A549 (cell line): ENCODE data around the gene GTF3C5. TPM values are rescaled to one million over a fixed set of nuclear protein-coding genes. Genes with fewer than 3 reads are reported as not detected.
A peak's percentile ranks its signal among the peaks of the same experiment; 100 is the strongest.

Source experiments
- ATAC-seq, 2 experiments: fragments of 200-7000 bp in 1 of 2; fragments of >200 bp in 1 of 2; cut with Nextera tagmentation in 1 of 2; cut with Tn5 transposase in 1 of 2; 3 replicates each; pipeline versions ENCODE4 v1.8.0 to v1.9.1; 2018 to 2020; ENCODE audit warnings: mild to moderate bottlenecking in 1 of 2, moderate library complexity in 1 of 2
- CTCF ChIA-PET: fragments of 300-600 bp; sonication (Branson Sonifier 250); formaldehyde crosslinking; extraction: SDS; loops from one replicate; lab custom pipeline; 2021; ENCODE audit warnings: antibody characterized with exemption, inconsistent platforms; lab: Yijun Ruan, JAX
- POLR2A ChIA-PET: fragments of 350-600 bp; formaldehyde crosslinking; extraction: SDS; loops from one replicate; lab custom pipeline; 2021; ENCODE audit warnings: antibody characterized with exemption, inconsistent platforms; lab: Yijun Ruan, JAX
- DNase-seq, 2 experiments: peaks; one replicate each; pipeline versions ENCODE4 v3.0.0 to v3.0.0-alpha.2; 2011 to 2016; ENCODE audit warnings: low read depth in 1 of 2, low spot score in 1 of 2
- FAIRE-seq: peaks from 2 replicates; lab custom pipeline; 2011; peaks lifted over from hg19 to GRCh38; lab: Jason Lieb, UNC
- H3K27ac ChIP-seq, 2 experiments: fragments of >200 bp; sonication (Bioruptor Twin); formaldehyde crosslinking; 3 replicates each; pipeline ENCODE4 v1.5.1; 2016 to 2017
- H3K4me1 ChIP-seq: fragments of >200 bp; sonication (Bioruptor Twin); formaldehyde crosslinking; 3 replicates; pipeline ENCODE4 v1.6.1; 2016
- H3K4me2 ChIP-seq: fragments of >200 bp; sonication (Bioruptor Twin); formaldehyde crosslinking; 3 replicates; pipeline ENCODE4 v1.6.1; 2016
- H3K4me3 ChIP-seq: fragments of >200 bp; sonication (Bioruptor Twin); formaldehyde crosslinking; 3 replicates; pipeline ENCODE4 v1.5.1; 2016
- H3K9me3 ChIP-seq: fragments of >200 bp; sonication (Bioruptor Twin); formaldehyde crosslinking; 3 replicates; pipeline ENCODE4 v1.6.1; 2016
- ATOH8 ChIP-seq: fragments of 250-450 bp; sonication (Bioruptor Pico); IDR thresholded peaks from 2 replicates; pipeline ENCODE4 v1.5.0; 2020; ENCODE audit warnings: low read depth, mild to moderate bottlenecking, moderate library complexity
- CHD2 ChIP-seq: fragments of 150-350 bp; IDR thresholded peaks from 2 replicates; pipeline ENCODE4 v1.6.1; 2014; ENCODE audit warnings: low read length; ENCODE audit not compliant: partially characterized antibody
- CHD4 ChIP-seq: fragments of 200-600 bp; sonication (generic); IDR thresholded peaks from 2 replicates; pipeline ENCODE4 v1.6.1; 2016; ENCODE audit warnings: antibody characterized with exemption, mild to moderate bottlenecking, borderline replicate concordance
- E2F6 ChIP-seq: IDR thresholded peaks from 2 replicates; pipeline ENCODE4 v1.6.1; 2012; ENCODE audit warnings: low read depth, borderline replicate concordance
- ELK1 ChIP-seq: fragments of 150-350 bp; IDR thresholded peaks from 2 replicates; pipeline ENCODE4 v1.6.1; 2014; ENCODE audit warnings: low read depth, mild to moderate bottlenecking, low read length
- FOSB ChIP-seq: fragments of 250-450 bp; sonication (Bioruptor Pico); IDR thresholded peaks from 2 replicates; pipeline ENCODE4 v1.5.0; 2020; ENCODE audit warnings: mild to moderate bottlenecking, moderate library complexity
- GATA3 ChIP-seq: IDR thresholded peaks from 2 replicates; pipeline ENCODE4 v1.6.1; 2012; ENCODE audit warnings: borderline replicate concordance
- HDAC2 ChIP-seq: fragments of 200-600 bp; sonication (generic); IDR thresholded peaks from 2 replicates; pipeline ENCODE4 v1.6.1; 2016
- HEYL ChIP-seq: fragments of 250-450 bp; sonication (Bioruptor Pico); IDR thresholded peaks from 2 replicates; pipeline ENCODE4 v1.8.0; 2021; ENCODE audit warnings: mild to moderate bottlenecking, moderate library complexity
- HOXB13 ChIP-seq: fragments of 250-450 bp; sonication (Bioruptor Pico); IDR thresholded peaks from 2 replicates; pipeline ENCODE4 v1.5.0; 2020; ENCODE audit warnings: low read depth, mild to moderate bottlenecking, moderate library complexity
- JUN ChIP-seq, 2 experiments: fragments of >200 bp; sonication (Bioruptor Twin); formaldehyde crosslinking; IDR thresholded peaks; 2 replicates in 1 of 2; 3 replicates in 1 of 2; pipeline ENCODE4 v1.6.1; 2016 to 2017
- KDM1A ChIP-seq: fragments of 200-600 bp; sonication (generic); IDR thresholded peaks from 2 replicates; pipeline ENCODE4 v1.6.1; 2016; ENCODE audit warnings: low read depth, mild to moderate bottlenecking
- KDM5A ChIP-seq: fragments of 200-600 bp; sonication (generic); IDR thresholded peaks from 2 replicates; pipeline ENCODE4 v1.6.1; 2016; ENCODE audit warnings: antibody characterized with exemption, mild to moderate bottlenecking
- MAFK ChIP-seq: fragments of 450-650 bp; IDR thresholded peaks from 2 replicates; pipeline ENCODE4 v1.6.1; 2014; ENCODE audit not compliant: partially characterized antibody
- MAX ChIP-seq: IDR thresholded peaks from 2 replicates; pipeline ENCODE4 v1.6.1; 2012
- NFE2L2 ChIP-seq: fragments of 150-350 bp; conservative IDR thresholded peaks from 2 replicates; pipeline ENCODE4 v1.6.1; 2014; ENCODE audit warnings: low read length
- NR3C1 ChIP-seq: fragments of >200 bp; sonication (Bioruptor Twin); formaldehyde crosslinking; IDR thresholded peaks from 3 replicates; pipeline ENCODE4 v1.6.1; 2017
- PHF8 ChIP-seq: fragments of 200-600 bp; sonication (generic); IDR thresholded peaks from 2 replicates; pipeline ENCODE4 v1.6.1; 2016; ENCODE audit warnings: low read depth, mild to moderate bottlenecking, antibody characterized with exemption, moderate library complexity, borderline replicate concordance
- POLR2A ChIP-seq: IDR thresholded peaks from 2 replicates; pipeline ENCODE4 v1.6.1; 2012; ENCODE audit warnings: mild to moderate bottlenecking, low read length
- POLR2AphosphoS2 ChIP-seq: conservative IDR thresholded peaks from 2 replicates; pipeline ENCODE4 v1.6.1; 2012; ENCODE audit warnings: low read length, improper control_type of control experiment, inconsistent platforms
- RAD21 ChIP-seq, 2 experiments: fragments of >200 bp in 1 of 2; sonication (Bioruptor Twin) in 1 of 2; formaldehyde crosslinking in 1 of 2; IDR thresholded peaks in 1 of 2; conservative IDR thresholded peaks in 1 of 2; 2 replicates in 1 of 2; 3 replicates in 1 of 2; pipeline ENCODE4 v1.6.1; 2012 to 2018; ENCODE audit warnings: inconsistent platforms in 1 of 2
- RARB ChIP-seq: fragments of 250-450 bp; sonication (Bioruptor Pico); IDR thresholded peaks from 2 replicates; pipeline ENCODE4 v1.8.0; 2021; ENCODE audit warnings: mild to moderate bottlenecking, moderate library complexity
- RCOR1 ChIP-seq: fragments of 150-350 bp; IDR thresholded peaks from 2 replicates; pipeline ENCODE4 v1.6.1; 2014; ENCODE audit warnings: antibody characterized with exemption, low read length, low read depth
- SMC3 ChIP-seq: fragments of >200 bp; sonication (Bioruptor Twin); formaldehyde crosslinking; IDR thresholded peaks from 3 replicates; pipeline ENCODE4 v1.6.1; 2018; ENCODE audit warnings: inconsistent platforms
- SREBF2 ChIP-seq: fragments of 450-650 bp; IDR thresholded peaks from 2 replicates; pipeline ENCODE4 v1.6.1; 2014; ENCODE audit warnings: mild to moderate bottlenecking, moderate library complexity
- ZFP36 ChIP-seq: fragments of 450-650 bp; IDR thresholded peaks from 2 replicates; pipeline ENCODE4 v1.6.1; 2014; ENCODE audit warnings: borderline replicate concordance; ENCODE audit not compliant: partially characterized antibody
- ZSCAN20 ChIP-seq: fragments of 250-450 bp; sonication (Bioruptor Pico); IDR thresholded peaks from 2 replicates; pipeline ENCODE4 v1.8.0; 2022; ENCODE audit warnings: mild to moderate bottlenecking, moderate library complexity
- WGBS: methylation state at CpG from one replicate; pipeline ENCODE4 v1.1.6; 2017; ENCODE audit errors: missing lambda C conversion rate; 5-methylcytosine and 5-hydroxymethylcytosine counted together
- polyA plus RNA-seq, 4 experiments: library from polyadenylated mRNA; depleted of rRNA in 3 of 4; stranded (reverse); fragments of >200 nt; fragmentation: RNase III in 1 of 4; extraction: RNeasy Plus Mini Kit Qiagen cat#74134 plus additional on column Dnase treatment in 1 of 4; gene quantifications; 2 replicates in 3 of 4; 3 replicates in 1 of 4; pipeline ENCODE4 v1.2.3, GENCODE V29; 2011 to 2017

GTF3C5 gene
- polyA plus RNA-seq, 2 of the 4 experiments (the other 2 are of a cell fraction): 57.2 to 80.3 TPM

GRCh38 chr9:133006731-133007352 is 24.0 kb upstream of the GTF3C5 start:
- FAIRE-seq (no peak), DNase-seq (no peak), ATAC-seq (no peak)
- Histone ChIP-seq H3K4me1 (no peaks in the 10 kb centered on the region), H3K27ac (no peak overlapping the region), H3K9me3 (peaks cover 14% of the 10 kb centered on the region; the same call in 2 of the 3 replicates), H3K4me3 (no peak overlapping the region), H3K4me2 (no peak overlapping the region)
- TF ChIP-seq PHF8 (no peak), ZSCAN20 (CRISPR knock-in tag) (no peak), GATA3 (no peak), NR3C1 (no peak), JUN (IDR thresholded peaks at IDR 0.05) (no peak), SMC3 (no peak), E2F6 (no peak), ZFP36 (no peak), KDM5A (no peak)
- ChIA-PET POLR2A (no interaction called here), CTCF (interaction anchor here (1.4 to 6.9 kb wide), 3 partner anchors 14 to 19 kb away, joined by 3 to 71 read pairs (median 9); no protein-coding TSS in a partner anchor)
- 40% methylated on average over 4 of the region's 5 CpGs for WGBS

GRCh38 chr9:133008406-133008805 is 22.4 kb upstream of the GTF3C5 start:
- 22% methylated on average over 4 of the region's 7 CpGs for WGBS

GRCh38 chr9:133008824-133009223 is 22.0 kb upstream of the GTF3C5 start:
- Histone ChIP-seq H3K4me2 (no peak overlapping the region), H3K27ac (no peak overlapping the region), H3K4me1 (no peaks in the 10 kb centered on the region), H3K9me3 (peaks cover 16% of the 10 kb centered on the region), H3K4me3 (no peak overlapping the region)
- ChIA-PET POLR2A (no interaction called here), CTCF (no interaction called here)
- DNase-seq (peak in 1 of 2 experiments; percentile 28), ATAC-seq (peak in 1 of 2 experiments; percentile 53; a peak in 2 of 6 replicates), FAIRE-seq (no peak)
- 50% methylated on average over 2 of the region's 2 CpGs for WGBS
- TF ChIP-seq GATA3: no peak
- no peak for TF ChIP-seq POLR2A
- TF ChIP-seq SREBF2: no peak

More at GRCh38 chr9:133008406-133008805, 22.4 kb upstream of the GTF3C5 start:
- no peak for DNase-seq
- POLR2A ChIA-PET: no interaction called here
- H3K27ac ChIP-seq: no peak overlapping the region
- peaks cover 14% of the 10 kb centered on the region; the same call in 2 of the 3 replicates for H3K9me3 ChIP-seq
- H3K4me1 ChIP-seq: no peaks in the 10 kb centered on the region
- FAIRE-seq: no peak
- no peak overlapping the region for H3K4me2 ChIP-seq
- TF ChIP-seq HOXB13 (CRISPR knock-in tag) (no peak), SREBF2 (no peak), ELK1 (no peak), RARB (CRISPR knock-in tag) (no peak)
- TF ChIP-seq, all 56 proteins: peak for 0
- no peak for ATAC-seq
- no peak overlapping the region for H3K4me3 ChIP-seq
- CTCF ChIA-PET: no interaction called here

- no peaks in the 10 kb centered on the region for H3K4me1 ChIP-seq
- 20% methylated on average over 5 of the region's 5 CpGs for WGBS
- ChIA-PET CTCF (interaction anchor here (1.0 to 5.0 kb wide), 3 partner anchors 13 to 38 kb away, joined by 3 to 46 read pairs (median 4); partner anchors contain the start of gene GFI1B), POLR2A (no interaction called here)
- DNase-seq (no peak), ATAC-seq (no peak), FAIRE-seq (no peak)
- H3K4me3 ChIP-seq: no peak overlapping the region
- H3K4me2 ChIP-seq: no peak overlapping the region
- H3K9me3 ChIP-seq: peaks cover 23% of the 10 kb centered on the region
- no peak overlapping the region for H3K27ac ChIP-seq
- TF ChIP-seq NFE2L2: no peak
- TF ChIP-seq HOXB13 (CRISPR knock-in tag): no peak
- no peak for TF ChIP-seq ZFP36
- no peak for TF ChIP-seq POLR2AphosphoS2
- no peak for TF ChIP-seq PHF8
- no peak for TF ChIP-seq HDAC2
- no peak for TF ChIP-seq RCOR1
- no peak for TF ChIP-seq KDM1A
- TF ChIP-seq CHD4: no peak
- TF ChIP-seq RAD21 (conservative IDR thresholded peaks at IDR 0.05 in 1 of 2, IDR thresholded peaks at IDR 0.05 in 1 of 2): no peak
- no peak for TF ChIP-seq CHD2
- no peak for TF ChIP-seq MAX
- no peak for TF ChIP-seq ATOH8 (CRISPR knock-in tag)
- TF ChIP-seq FOSB (CRISPR knock-in tag): no peak
- no peak for TF ChIP-seq SMC3
- TF ChIP-seq GATA3: no peak
- TF ChIP-seq MAFK: no peak
- no peak for TF ChIP-seq HEYL (CRISPR knock-in tag)
Measured at GRCh38 chr9:133009906-133010582, 20.8 kb upstream of the GTF3C5 start.
